Neural cell (in vitro differentiated cells): ENCODE data around the gene FKTN.

Experiments
- EP300 ChIP-seq: fragments of 450-650 bp; conservative IDR thresholded peaks from 2 replicates; pipeline ENCODE4 v1.6.1; 2014; ENCODE audit warnings: antibody characterized with exemption, mild to moderate bottlenecking, moderate library complexity; ENCODE audit not compliant: poor library complexity, severe bottlenecking
- EZH2 ChIP-seq: fragments of 200-600, 300-800 bp; shearing (Covaris generic), sonication (generic); IDR thresholded peaks from 2 replicates; pipeline ENCODE4 v1.6.1; 2014; ENCODE audit warnings: antibody characterized with exemption, low read length, borderline replicate concordance, mild to moderate bottlenecking; ENCODE audit not compliant: insufficient read depth, poor library complexity, severe bottlenecking
- MXI1 ChIP-seq: fragments of 450-650 bp; conservative IDR thresholded peaks from 2 replicates; pipeline ENCODE4 v1.6.1; 2014; ENCODE audit warnings: antibody characterized with exemption, mild to moderate bottlenecking; ENCODE audit not compliant: poor library complexity, severe bottlenecking
- POLR2AphosphoS5 ChIP-seq: IDR thresholded peaks from 2 replicates; pipeline ENCODE4 v1.6.1; 2012
- RAD21 ChIP-seq: fragments of 450-650 bp; conservative IDR thresholded peaks from 2 replicates; pipeline ENCODE4 v1.6.1; 2014; ENCODE audit warnings: antibody characterized with exemption, mild to moderate bottlenecking, moderate library complexity
- SMC3 ChIP-seq: fragments of 450-650 bp; conservative IDR thresholded peaks from 2 replicates; pipeline ENCODE4 v1.6.1; 2014; ENCODE audit warnings: antibody characterized with exemption, mild to moderate bottlenecking, moderate library complexity; ENCODE audit not compliant: poor library complexity
- TAF1 ChIP-seq: IDR thresholded peaks from 2 replicates; pipeline ENCODE4 v1.6.1; 2012; ENCODE audit warnings: low read depth
- TF ChIP-seq, protein P1 (sequence below): fragments of 450-650 bp; IDR thresholded peaks from 2 replicates; pipeline ENCODE4 v1.5.1; 2014; ENCODE audit warnings: antibody characterized with exemption, mild to moderate bottlenecking, moderate library complexity; ENCODE audit not compliant: poor library complexity, severe bottlenecking
- TF ChIP-seq, protein P2 (sequence below): IDR thresholded peaks from 2 replicates; pipeline ENCODE4 v1.6.1; 2012; ENCODE audit warnings: borderline replicate concordance

DNA sequence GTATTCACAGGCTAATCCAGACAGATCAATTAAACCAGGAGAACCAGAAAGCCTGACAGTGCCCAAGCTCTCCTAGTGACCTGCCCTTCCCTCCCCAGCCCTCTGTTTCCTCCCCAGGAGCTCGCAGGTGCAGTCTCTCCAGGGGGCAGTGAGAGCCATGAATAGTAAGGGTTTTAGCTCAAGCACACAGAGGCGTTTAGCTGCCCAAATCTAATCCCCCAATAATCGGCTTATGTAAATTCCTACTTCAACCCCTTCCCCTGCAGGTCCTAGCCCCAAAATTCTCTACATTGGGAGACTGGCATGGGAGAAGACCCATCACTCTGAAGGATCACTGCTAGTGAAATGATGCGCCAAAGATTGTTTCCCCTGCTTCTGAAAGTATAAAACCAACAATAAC lies 93.9 kb downstream of the FKTN start:
- TF ChIP-seq, protein P1, sequence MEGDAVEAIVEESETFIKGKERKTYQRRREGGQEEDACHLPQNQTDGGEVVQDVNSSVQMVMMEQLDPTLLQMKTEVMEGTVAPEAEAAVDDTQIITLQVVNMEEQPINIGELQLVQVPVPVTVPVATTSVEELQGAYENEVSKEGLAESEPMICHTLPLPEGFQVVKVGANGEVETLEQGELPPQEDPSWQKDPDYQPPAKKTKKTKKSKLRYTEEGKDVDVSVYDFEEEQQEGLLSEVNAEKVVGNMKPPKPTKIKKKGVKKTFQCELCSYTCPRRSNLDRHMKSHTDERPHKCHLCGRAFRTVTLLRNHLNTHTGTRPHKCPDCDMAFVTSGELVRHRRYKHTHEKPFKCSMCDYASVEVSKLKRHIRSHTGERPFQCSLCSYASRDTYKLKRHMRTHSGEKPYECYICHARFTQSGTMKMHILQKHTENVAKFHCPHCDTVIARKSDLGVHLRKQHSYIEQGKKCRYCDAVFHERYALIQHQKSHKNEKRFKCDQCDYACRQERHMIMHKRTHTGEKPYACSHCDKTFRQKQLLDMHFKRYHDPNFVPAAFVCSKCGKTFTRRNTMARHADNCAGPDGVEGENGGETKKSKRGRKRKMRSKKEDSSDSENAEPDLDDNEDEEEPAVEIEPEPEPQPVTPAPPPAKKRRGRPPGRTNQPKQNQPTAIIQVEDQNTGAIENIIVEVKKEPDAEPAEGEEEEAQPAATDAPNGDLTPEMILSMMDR, result no peak
- TF ChIP-seq, protein P2, sequence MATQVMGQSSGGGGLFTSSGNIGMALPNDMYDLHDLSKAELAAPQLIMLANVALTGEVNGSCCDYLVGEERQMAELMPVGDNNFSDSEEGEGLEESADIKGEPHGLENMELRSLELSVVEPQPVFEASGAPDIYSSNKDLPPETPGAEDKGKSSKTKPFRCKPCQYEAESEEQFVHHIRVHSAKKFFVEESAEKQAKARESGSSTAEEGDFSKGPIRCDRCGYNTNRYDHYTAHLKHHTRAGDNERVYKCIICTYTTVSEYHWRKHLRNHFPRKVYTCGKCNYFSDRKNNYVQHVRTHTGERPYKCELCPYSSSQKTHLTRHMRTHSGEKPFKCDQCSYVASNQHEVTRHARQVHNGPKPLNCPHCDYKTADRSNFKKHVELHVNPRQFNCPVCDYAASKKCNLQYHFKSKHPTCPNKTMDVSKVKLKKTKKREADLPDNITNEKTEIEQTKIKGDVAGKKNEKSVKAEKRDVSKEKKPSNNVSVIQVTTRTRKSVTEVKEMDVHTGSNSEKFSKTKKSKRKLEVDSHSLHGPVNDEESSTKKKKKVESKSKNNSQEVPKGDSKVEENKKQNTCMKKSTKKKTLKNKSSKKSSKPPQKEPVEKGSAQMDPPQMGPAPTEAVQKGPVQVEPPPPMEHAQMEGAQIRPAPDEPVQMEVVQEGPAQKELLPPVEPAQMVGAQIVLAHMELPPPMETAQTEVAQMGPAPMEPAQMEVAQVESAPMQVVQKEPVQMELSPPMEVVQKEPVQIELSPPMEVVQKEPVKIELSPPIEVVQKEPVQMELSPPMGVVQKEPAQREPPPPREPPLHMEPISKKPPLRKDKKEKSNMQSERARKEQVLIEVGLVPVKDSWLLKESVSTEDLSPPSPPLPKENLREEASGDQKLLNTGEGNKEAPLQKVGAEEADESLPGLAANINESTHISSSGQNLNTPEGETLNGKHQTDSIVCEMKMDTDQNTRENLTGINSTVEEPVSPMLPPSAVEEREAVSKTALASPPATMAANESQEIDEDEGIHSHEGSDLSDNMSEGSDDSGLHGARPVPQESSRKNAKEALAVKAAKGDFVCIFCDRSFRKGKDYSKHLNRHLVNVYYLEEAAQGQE, result no peak
- TF ChIP-seq EZH2 (no peak), TAF1 (no peak), RAD21 (no peak), POLR2AphosphoS5 (no peak), SMC3 (no peak), MXI1 (no peak), EP300 (no peak)
